HG03095 (cell line): Measurements from ENCODE around the gene TECPR1.
"Not testable (repeated sequence)": the region's sequence is repeated elsewhere in the genome, so short reads cannot be mapped to it uniquely, and the experiment has no call there.

Source experiments
- ATAC-seq: cut with Tn5 transposase; IDR thresholded peaks from one replicate; pipeline ENCODE4 v1.9.1; 2021; ENCODE audit warnings: moderate library complexity; ENCODE audit not compliant: unreplicated experiment

TECPR1 gene

GRCh38 chr7:98228801-98229200, 23.2 kb downstream of the TECPR1 start:
- ATAC-seq, result no peak

- ATAC-seq, result no peak
Measured at GRCh38 chr7:98227939-98228338, 24.1 kb downstream of the TECPR1 start.

GRCh38 chr7:98225913-98226614, 26.0 kb downstream of the TECPR1 start:
- ATAC-seq, result no peak

GRCh38 chr7:98224701-98225181, 27.3 kb downstream of the TECPR1 start:
- no peak for ATAC-seq

- no peak for ATAC-seq
Measured at GRCh38 chr7:98223898-98224700, 27.9 kb downstream of the TECPR1 start.

- no peak for ATAC-seq
Measured at GRCh38 chr7:98223351-98223897, 28.6 kb downstream of the TECPR1 start.

GRCh38 chr7:98222533-98223195, 29.4 kb downstream of the TECPR1 start:
- no peak for ATAC-seq

GRCh38 chr7:98221611-98222532, 30.2 kb downstream of the TECPR1 start:
- ATAC-seq, result no peak

- not testable (repeated sequence) for ATAC-seq
Measured at GRCh38 chr7:98219382-98219781, 32.6 kb downstream of the TECPR1 start.

- ATAC-seq, result no peak
Measured at GRCh38 chr7:98217623-98218582, 34.1 kb downstream of the TECPR1 start.

GRCh38 chr7:98216941-98217622, 35.0 kb downstream of the TECPR1 start:
- ATAC-seq, result no peak

GRCh38 chr7:98215561-98216495, 36.2 kb downstream of the TECPR1 start:
- ATAC-seq, result no peak

- ATAC-seq, result no peak
Measured at GRCh38 chr7:98214811-98215321, 37.2 kb downstream of the TECPR1 start.

GRCh38 chr7:98213888-98214810, 37.9 kb downstream of the TECPR1 start:
- ATAC-seq, result no peak

- no peak for ATAC-seq
Measured at GRCh38 chr7:98213296-98213887, 38.6 kb downstream of the TECPR1 start.

GRCh38 chr7:98212532-98213041, 39.4 kb downstream of the TECPR1 start:
- no peak for ATAC-seq
